Measurements from ENCODE around the gene ARMC7. TPM values are rescaled to one million over a fixed set of nuclear protein-coding genes. Genes with fewer than 3 reads are reported as not detected.

ARMC7 gene
- total RNA-seq, 1 experiment from 2014 or later = 48.7 TPM

DNA sequence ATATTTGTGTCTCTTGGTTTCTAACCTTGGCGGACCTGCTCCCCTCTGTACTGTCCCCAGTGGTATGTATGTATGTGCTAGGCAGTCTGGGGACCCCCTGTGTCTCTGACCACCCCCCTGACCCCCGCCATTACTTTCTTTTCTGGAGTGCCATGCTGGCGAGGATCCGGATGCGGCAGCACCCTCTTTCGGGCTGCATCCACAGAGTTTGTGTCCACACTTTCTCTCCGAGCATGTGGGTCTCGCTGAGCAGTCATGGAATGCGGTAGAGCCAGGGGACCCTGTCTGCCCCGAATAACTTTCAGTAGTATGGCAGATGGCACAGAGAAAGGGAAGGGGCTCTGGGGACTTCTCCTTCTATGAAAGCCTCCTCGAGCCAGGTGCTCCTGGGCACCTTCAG is 45.7 kb upstream of the ARMC7 start:
- intact Hi-C loops (cut with micrococcal nuclease; ENCODE audit: unreplicated experiment) (no loop called here), in situ Hi-C loops (cut with HindIII; ENCODE audit: low pct_unique_long_range_greater_than_20kb, low sequenced_read_pairs) (no loop called here)
- POLR2A ChIA-PET = no interaction called here
- ATAC-seq = no peak
- no peaks in the 10 kb centered on the region for H3K27me3 ChIP-seq (ENCODE audit: control insufficient read depth, insufficient read depth, low read length)
- TF ChIP-seq CTCF (IDR thresholded peaks at IDR 0.05) = no peak
- no peak for DNase-seq (ENCODE audit: low read depth, low spot score)
- no peak overlapping the region for H3K27ac ChIP-seq (ENCODE audit: low read length)
- TSS peak; percentile 47 for BruUV-seq (replicated peaks)
- CTCF ChIA-PET = no interaction called here
- H3K9me3 ChIP-seq (ENCODE audit: control insufficient read depth, insufficient read depth, low read depth, low read length) = no peaks in the 10 kb centered on the region
- H3K36me3 ChIP-seq (ENCODE audit: control insufficient read depth, insufficient read depth, low read length) = 0 out of 2 replicates have a peak, but pooled peaks cover 2% of the 10 kb centered on the region
- no peak overlapping the region for H3K4me3 ChIP-seq (ENCODE audit: low read depth in 2 of 2, low read length in 2 of 2)
- H3K4me1 ChIP-seq (ENCODE audit: control insufficient read depth, insufficient read depth, low read length) = no peaks in the 10 kb centered on the region

DNA sequence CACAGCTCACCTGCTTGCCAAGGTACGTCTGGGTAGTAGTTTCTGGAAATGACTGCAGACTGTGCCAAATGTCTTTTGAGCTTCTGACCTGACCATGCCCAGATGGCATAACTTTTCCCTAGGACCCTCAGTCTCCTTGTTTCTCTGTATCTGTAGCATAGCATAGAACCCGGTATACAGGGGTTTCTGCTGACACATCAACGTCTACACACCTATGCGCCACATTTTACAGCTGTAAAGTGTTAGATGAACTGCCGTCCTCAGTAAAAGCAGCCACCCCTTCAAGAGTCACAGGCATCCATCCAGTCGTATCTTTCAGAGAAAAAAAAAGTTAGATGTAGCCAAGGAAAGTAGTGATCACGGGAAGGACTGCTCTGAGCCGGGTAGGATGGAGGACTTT is 45.3 kb upstream of the ARMC7 start:
- ChIA-PET POLR2A (no interaction called here), CTCF (interaction anchor here (0.9 kb wide), 1 partner anchor 10 kb away, joined by 6 read pairs; no protein-coding TSS in a partner anchor)
- in situ Hi-C loops (cut with HindIII; ENCODE audit: low pct_unique_long_range_greater_than_20kb, low sequenced_read_pairs) = no loop called here
- no peaks in the 10 kb centered on the region for H3K9me3 ChIP-seq (ENCODE audit: control insufficient read depth, insufficient read depth, low read depth, low read length)
- ATAC-seq = no peak
- no peak for TF ChIP-seq CTCF (IDR thresholded peaks at IDR 0.05)
- TF ChIP-seq TCF7L2 (IDR thresholded peaks at IDR 0.05; ENCODE audit: low read depth, low read length) = no peak
- no peak for TF ChIP-seq POLR2AphosphoS5 (IDR thresholded peaks at IDR 0.05; ENCODE audit: low read depth, low read length)
- TF ChIP-seq SIN3A (IDR thresholded peaks at IDR 0.05; ENCODE audit: borderline replicate concordance, insufficient read depth, low read depth, low read length) = no peak
- no peak for TF ChIP-seq REST (IDR thresholded peaks at IDR 0.05; ENCODE audit: insufficient read depth in 1 of 2, low read depth in 2 of 2, low read length in 1 of 2)
- 0 out of 2 replicates have a peak, but pooled peaks cover 2% of the 10 kb centered on the region for H3K36me3 ChIP-seq (ENCODE audit: control insufficient read depth, insufficient read depth, low read length)
- H3K27me3 ChIP-seq (ENCODE audit: control insufficient read depth, insufficient read depth, low read length) = no peaks in the 10 kb centered on the region
- no peaks in the 10 kb centered on the region for H3K4me1 ChIP-seq (ENCODE audit: control insufficient read depth, insufficient read depth, low read length)
- no peak overlapping the region for H3K4me3 ChIP-seq (ENCODE audit: low read depth in 2 of 2, low read length in 2 of 2)
- DNase-seq (ENCODE audit: low read depth, low spot score) = no peak
- BruUV-seq (replicated peaks) = no TSS peak
- intact Hi-C loops (cut with micrococcal nuclease; ENCODE audit: unreplicated experiment) = no loop called here
- no peak overlapping the region for H3K27ac ChIP-seq (ENCODE audit: low read length)
